Pancreas (tissue), 10 donors: ENCODE data around the gene ZNF107. TPM values are rescaled to one million over a fixed set of nuclear protein-coding genes. Genes with fewer than 3 reads are reported as not detected.

ENCODE experiments used
- ATAC-seq, 4 donors: fragments of 200-7000 bp; cut with Tn5 transposase; one replicate each; pipeline versions ENCODE4 v1.8.0 to v1.9.1; 2020; ENCODE audit warnings: mild to moderate bottlenecking in 4 of 4, moderate library complexity in 4 of 4
- DNase-seq, 6 donors: peaks; one replicate each; pipeline ENCODE4 v3.0.0-alpha.2; 2020
- FAIRE-seq: peaks from 2 replicates; lab custom pipeline; 2012; peaks lifted over from hg19 to GRCh38; lab: Jason Lieb, UNC
- H3K27ac ChIP-seq, 4 donors: fragments of 200-600 bp; sonication (generic); 1 replicate in 3 of 4; 2 replicates in 1 of 4; pipeline versions ENCODE4 v1.5.0 to v1.8.0; 2020
- H3K27me3 ChIP-seq, 4 donors: fragments of 200-600 bp; one replicate each; pipeline ENCODE4 v1.8.0; 2021
- H3K36me3 ChIP-seq, 3 donors: fragments of 200-600 bp; sonication (generic) in 1 of 3; one replicate each; pipeline versions ENCODE4 v1.5.0 to v1.8.0; 2020 to 2021
- H3K4me1 ChIP-seq, 3 donors: fragments of 200-600 bp; one replicate each; pipeline ENCODE4 v1.8.0; 2021
- H3K4me3 ChIP-seq, 4 donors: fragments of 200-600 bp; sonication (generic) in 2 of 4; one replicate each; pipeline versions ENCODE4 v1.5.0 to v1.8.0; 2020 to 2021
- H3K9me3 ChIP-seq, 4 donors: fragments of 200-600 bp; one replicate each; pipeline ENCODE4 v1.8.0; 2021
- WGBS, 2 donors: extraction: QIAGEN DNeasy Blood & Tissue Kit; methylation state at CpG; one replicate each; pipeline ENCODE4 v1.1.7; 2013; 5-methylcytosine and 5-hydroxymethylcytosine counted together
- intact Hi-C, 3 donors: fragments of 100-400 bp; cut with DNase I; formaldehyde crosslinking; loops; one replicate each; pipeline versions ENCODE4 v1.11.1 to v1.14.2; 2022
- polyA plus RNA-seq, 2 donors: library from polyadenylated mRNA; stranded (reverse); fragments of 200-250 nt; gene quantifications; one replicate each; pipeline ENCODE4 v1.2.3, GENCODE V29; 2013
- total RNA-seq, 6 donors: library from RNA; stranded (reverse); fragmentation: NEBNext Ultra II Directional in 4 of 6; extraction: Animal tissue kit (Norgen Biotek cat#: 25700) in 4 of 6; gene quantifications; one replicate each; pipeline versions ENCODE4 v1.2.1 to v1.2.4, GENCODE V29; 2021 to 2023
- TF ChIP-seq, protein P1 (sequence below), 4 donors: fragments of 200-600 bp; sonication (generic) in 3 of 4; IDR thresholded peaks; one replicate each; pipeline versions ENCODE4 v1.5.0 to v1.8.0; 2021; ENCODE audit warnings: antibody characterized with exemption in 4 of 4
- donor health status: healthy with polysubstance abuse.
- donor health status: DM: no; HTN: no; CAD: no; lungs with moderate emphysema.
- donor health status: DM: no; HTN: no; CAD: no.
- donor health status: control.
- donor health status: control.
- donor health status: Bipolar disorder and iron deficiency.
- donor health status: DM: yes; HTN: yes; CAD: no.
- donor health status: DM: no; HTN: no; CAD: no.
- donor health status: DM: no; HTN: no; CAD: no.
- donor health status: DM: yes; HTN: yes; CAD: no.

Gene ZNF107
- total RNA-seq (1 to 10 TPM in 5 of 6 donors, under 1 TPM in 1; 0.75 to 2.9 (median 1.6) TPM), polyA plus RNA-seq (1 to 10 TPM in 1 of 2 donors, under 1 TPM in 1; 0.68 to 1.7 TPM)

DNA sequence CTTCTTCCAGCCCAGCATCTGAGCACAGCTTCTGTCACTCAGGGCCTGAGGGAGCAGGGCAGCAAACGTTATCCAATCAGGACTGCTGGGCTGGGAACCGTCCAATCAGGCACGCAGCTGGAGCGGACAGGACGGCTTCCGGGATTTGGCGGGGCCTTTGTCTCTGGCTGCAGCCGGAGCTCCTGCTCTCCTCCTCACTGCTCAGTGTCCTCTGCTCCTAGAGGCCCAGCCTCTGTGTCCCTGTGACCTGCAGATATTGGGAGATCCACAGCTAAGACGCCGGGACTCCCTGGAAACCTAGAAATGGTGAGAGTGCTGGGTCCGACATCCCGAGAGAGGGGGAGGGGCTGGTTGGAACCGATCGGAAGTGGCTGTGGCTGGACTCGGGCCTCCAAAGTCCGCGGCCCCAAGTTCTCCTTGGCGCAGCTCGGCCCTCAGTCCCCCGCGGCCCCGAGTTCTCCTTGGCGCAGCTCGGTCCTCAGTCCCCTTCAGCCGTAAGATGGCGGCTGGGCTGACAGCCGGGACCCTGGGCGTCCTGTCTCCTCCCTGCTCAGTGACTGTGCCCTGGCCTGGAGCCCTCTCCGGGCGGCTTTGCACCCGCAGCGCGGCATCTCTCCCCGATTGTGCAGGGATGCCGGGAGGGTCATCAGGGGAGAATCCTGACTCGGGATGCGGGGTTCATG, at the start of gene ZNF107:
Gene ZNF107 (plus strand): TSS at position 154 of the 683 bp plus-strand sequence. CDS start 150 bp downstream, at position 304.
- Histone ChIP-seq H3K4me1 (peaks cover 0 to 8% (median 3%) of the 10 kb centered on the region in 3 donors), H3K4me3 (peak within 1 kb of the TSS; percentile 53 to 76 (median 60)), H3K27ac (peak within 1 kb of the TSS in 2 of 4 donors; percentile 48 to 62), H3K27me3 (no peaks in the 10 kb centered on the region), H3K9me3 (no peaks in the 10 kb centered on the region), H3K36me3 (no peaks in the 10 kb centered on the region)
- FAIRE-seq (peak; percentile 96), ATAC-seq (peak; percentile 99 to 100 (median 100)), DNase-seq (peak; percentile 82 to 93 (median 86))
- 0 to 1% methylated on average over 32 to 37 of the region's 37 CpGs for WGBS, 2 donors
- TF ChIP-seq, protein P1, sequence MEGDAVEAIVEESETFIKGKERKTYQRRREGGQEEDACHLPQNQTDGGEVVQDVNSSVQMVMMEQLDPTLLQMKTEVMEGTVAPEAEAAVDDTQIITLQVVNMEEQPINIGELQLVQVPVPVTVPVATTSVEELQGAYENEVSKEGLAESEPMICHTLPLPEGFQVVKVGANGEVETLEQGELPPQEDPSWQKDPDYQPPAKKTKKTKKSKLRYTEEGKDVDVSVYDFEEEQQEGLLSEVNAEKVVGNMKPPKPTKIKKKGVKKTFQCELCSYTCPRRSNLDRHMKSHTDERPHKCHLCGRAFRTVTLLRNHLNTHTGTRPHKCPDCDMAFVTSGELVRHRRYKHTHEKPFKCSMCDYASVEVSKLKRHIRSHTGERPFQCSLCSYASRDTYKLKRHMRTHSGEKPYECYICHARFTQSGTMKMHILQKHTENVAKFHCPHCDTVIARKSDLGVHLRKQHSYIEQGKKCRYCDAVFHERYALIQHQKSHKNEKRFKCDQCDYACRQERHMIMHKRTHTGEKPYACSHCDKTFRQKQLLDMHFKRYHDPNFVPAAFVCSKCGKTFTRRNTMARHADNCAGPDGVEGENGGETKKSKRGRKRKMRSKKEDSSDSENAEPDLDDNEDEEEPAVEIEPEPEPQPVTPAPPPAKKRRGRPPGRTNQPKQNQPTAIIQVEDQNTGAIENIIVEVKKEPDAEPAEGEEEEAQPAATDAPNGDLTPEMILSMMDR (IDR thresholded peaks at IDR 0.05), result no peak
- intact Hi-C loops, result no loop called here

DNA sequence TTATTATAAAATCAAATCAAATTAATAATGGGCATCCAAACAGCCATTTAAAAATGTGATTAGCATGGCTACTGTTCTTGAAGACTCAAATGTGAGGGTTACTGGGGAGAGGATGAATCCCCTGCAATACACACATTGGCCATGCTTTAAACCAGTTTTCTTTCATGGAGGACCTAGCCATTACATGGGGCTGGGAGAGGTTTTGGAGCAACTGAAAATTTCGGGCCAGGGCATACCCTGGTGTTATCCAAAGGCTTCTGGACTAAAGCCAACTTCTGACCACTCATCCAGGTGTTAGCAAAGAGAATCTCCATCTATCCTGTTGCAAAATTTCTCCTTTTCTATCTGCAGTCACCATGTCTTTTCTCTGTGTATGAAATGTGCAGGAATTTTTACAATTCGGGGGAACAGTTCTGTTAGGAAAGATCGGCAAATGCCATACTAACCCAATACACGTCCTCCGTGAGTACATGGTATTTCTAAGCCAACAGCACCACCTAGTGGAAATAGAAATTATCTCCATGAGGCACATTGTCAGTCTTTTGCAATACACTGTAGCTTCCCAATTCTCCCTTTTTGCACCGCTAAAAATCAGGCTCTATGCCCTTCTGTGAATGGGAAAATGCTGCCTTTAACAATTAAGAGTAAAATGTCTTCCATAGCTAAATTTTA, 47.0 kb upstream of the ZNF107 start:
- Histone ChIP-seq H3K27me3 (no peaks in the 10 kb centered on the region), H3K9me3 (no peaks in the 10 kb centered on the region), H3K36me3 (no peaks in the 10 kb centered on the region), H3K4me3 (no peak overlapping the region), H3K4me1 (no peaks in the 10 kb centered on the region), H3K27ac (no peak overlapping the region)
- peak in 1 of 6 donors; percentile 21 for DNase-seq
- WGBS, 2 donors, result 20% methylated on average over 6 of the region's 6 CpGs
- ATAC-seq, result peak in 2 of 4 donors; percentile 47 to 75
- FAIRE-seq, result no peak
- intact Hi-C loops, result loop anchor here in 1 of 3 donors (5.0 kb wide), 1 partner anchor 437 kb away; no protein-coding TSS in a partner anchor
- TF ChIP-seq, protein P1 (IDR thresholded peaks at IDR 0.05), result peak in 2 of 4 donors; percentile 21 to 44

DNA sequence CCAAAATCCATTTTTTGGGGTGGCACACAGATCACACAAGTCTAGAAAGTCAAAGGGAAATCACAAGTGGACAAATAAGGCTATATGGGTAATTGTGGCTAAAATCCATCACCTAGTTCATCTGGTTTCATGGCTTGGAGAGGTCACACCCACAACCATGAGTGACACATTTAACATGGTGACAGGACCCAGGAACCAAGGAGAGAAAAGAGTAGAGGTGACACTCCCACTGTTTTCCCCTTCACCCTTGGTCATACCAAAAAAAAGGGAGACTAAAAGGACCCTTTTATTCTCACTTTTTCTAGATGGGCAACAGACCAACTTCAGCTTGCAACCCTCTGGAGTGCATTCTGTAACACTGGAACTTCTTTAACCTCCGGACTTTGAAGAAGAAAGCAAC, 46.2 kb upstream of the ZNF107 start:
- no peaks in the 10 kb centered on the region for H3K36me3 ChIP-seq
- no peaks in the 10 kb centered on the region for H3K9me3 ChIP-seq
- intact Hi-C loops, result loop anchor here in 1 of 3 donors (5.0 kb wide), 2 partner anchors 437 to 447 kb away; no protein-coding TSS in a partner anchor
- FAIRE-seq (no peak), DNase-seq (no peak), ATAC-seq (no peak)
- 75 to 76% methylated on average over 1 of the region's 1 CpG for WGBS, 2 donors
- no peaks in the 10 kb centered on the region for H3K4me1 ChIP-seq
- no peak overlapping the region for H3K4me3 ChIP-seq
- TF ChIP-seq, protein P1 (IDR thresholded peaks at IDR 0.05), result no peak
- H3K27ac ChIP-seq, result no peak overlapping the region
- H3K27me3 ChIP-seq, result no peaks in the 10 kb centered on the region

DNA sequence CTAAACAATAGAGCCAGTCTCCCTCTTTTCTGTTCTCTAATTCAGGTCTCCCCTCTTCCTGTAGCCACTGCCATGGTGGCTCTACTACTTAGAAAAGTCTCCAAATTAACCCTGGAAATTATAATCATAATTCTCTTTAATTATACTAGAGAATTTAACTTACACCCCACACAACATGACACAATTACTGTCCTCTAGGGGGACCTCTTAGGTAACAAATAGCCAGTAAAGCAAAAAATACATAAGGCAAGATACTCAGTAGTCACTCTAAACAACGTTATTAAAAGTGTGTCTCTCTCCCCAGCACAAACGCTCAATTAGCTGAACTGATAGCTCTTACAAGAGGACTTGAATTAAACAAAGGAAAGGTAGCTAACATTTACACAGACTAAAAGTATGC, 44.3 kb upstream of the ZNF107 start:
- DNase-seq (no peak), ATAC-seq (no peak), FAIRE-seq (no peak)
- Histone ChIP-seq H3K27ac (no peak overlapping the region), H3K9me3 (no peaks in the 10 kb centered on the region), H3K36me3 (no peaks in the 10 kb centered on the region), H3K27me3 (no peaks in the 10 kb centered on the region), H3K4me1 (no peaks in the 10 kb centered on the region), H3K4me3 (no peak overlapping the region)
- TF ChIP-seq, protein P1 (IDR thresholded peaks at IDR 0.05), result no peak
- intact Hi-C loops, result loop anchor here in 1 of 3 donors (5.0 kb wide), 1 partner anchor 449 kb away; no protein-coding TSS in a partner anchor
- 46 to 68% methylated on average over 2 of the region's 2 CpGs for WGBS, 2 donors
